Lower lobe of right lung (tissue), 2 donors: ENCODE results near the gene ELF4. TPM values are rescaled to one million over a fixed set of nuclear protein-coding genes. Genes with fewer than 3 reads are reported as not detected.

Experiments
- ATAC-seq, 2 donors: fragments of 200-7000 bp; cut with Tn5 transposase; one replicate each; pipeline ENCODE4 v1.9.1; 2020 to 2022; ENCODE audit warnings: mild to moderate bottlenecking in 2 of 2, moderate library complexity in 2 of 2
- DNase-seq: peaks from one replicate; pipeline ENCODE4 v3.0.0-alpha.2; 2020
- H3K27ac ChIP-seq: fragments of 200-600 bp; one replicate; pipeline ENCODE4 v1.8.0; 2022
- H3K27me3 ChIP-seq: fragments of 200-600 bp; one replicate; pipeline ENCODE4 v1.8.0; 2022; ENCODE audit warnings: low read depth
- H3K36me3 ChIP-seq: fragments of 200-600 bp; one replicate; pipeline ENCODE4 v1.8.0; 2022; ENCODE audit warnings: mild to moderate bottlenecking
- H3K4me1 ChIP-seq: fragments of 200-600 bp; one replicate; pipeline ENCODE4 v1.8.0; 2022
- H3K4me3 ChIP-seq: fragments of 200-600 bp; one replicate; pipeline ENCODE4 v1.8.0; 2022; ENCODE audit warnings: mild to moderate bottlenecking
- H3K9me3 ChIP-seq: fragments of 200-600 bp; one replicate; pipeline ENCODE4 v1.8.0; 2022
- intact Hi-C: fragments of 100-400 bp; cut with DNase I; formaldehyde crosslinking; loops from one replicate; pipeline ENCODE4 v1.11.0; 2022
- total RNA-seq: library from RNA; stranded (reverse); fragmentation: NEBNext Ultra II Directional; extraction: Animal tissue kit (Norgen Biotek cat#: 25700); gene quantifications from one replicate; pipeline ENCODE4 v1.2.1, GENCODE V29; 2021
- TF ChIP-seq, protein P1 (sequence below): fragments of 200-600 bp; IDR thresholded peaks from one replicate; pipeline ENCODE4 v1.8.0; 2022; ENCODE audit warnings: antibody characterized with exemption, mild to moderate bottlenecking
- donor health status: DM: no; HTN: yes; CAD: no; lungs with severe emphysema.

ELF4 gene
- total RNA-seq, 1 donor from 2014 or later = 24.1 TPM

DNA sequence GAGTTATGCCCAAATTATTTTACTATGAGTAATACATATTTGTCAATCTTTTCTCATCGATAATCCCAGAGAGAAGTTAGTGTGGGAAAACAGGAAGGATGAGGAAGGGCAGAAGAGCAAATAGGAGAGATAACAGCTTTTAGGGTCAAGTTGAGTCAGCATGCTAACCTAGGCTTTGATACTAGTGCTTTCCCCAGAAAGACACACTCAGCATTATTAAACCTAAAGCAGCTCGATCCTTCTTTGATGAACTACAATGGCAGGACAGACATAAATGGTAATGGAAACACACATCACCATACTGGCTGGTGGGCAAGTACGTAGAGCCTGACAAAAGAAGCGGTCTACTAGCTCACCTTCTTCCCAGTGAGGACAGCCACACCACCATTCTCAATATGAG lies 34.8 kb upstream of the ELF4 start:
- Histone ChIP-seq H3K27ac (no peak overlapping the region), H3K36me3 (peaks cover 28% of the 10 kb centered on the region), H3K4me1 (no peaks in the 10 kb centered on the region), H3K27me3 (no peaks in the 10 kb centered on the region), H3K4me3 (no peak overlapping the region), H3K9me3 (no peaks in the 10 kb centered on the region)
- ATAC-seq (no peak), DNase-seq (no peak)
- intact Hi-C loops = no loop called here
- TF ChIP-seq, protein P1, sequence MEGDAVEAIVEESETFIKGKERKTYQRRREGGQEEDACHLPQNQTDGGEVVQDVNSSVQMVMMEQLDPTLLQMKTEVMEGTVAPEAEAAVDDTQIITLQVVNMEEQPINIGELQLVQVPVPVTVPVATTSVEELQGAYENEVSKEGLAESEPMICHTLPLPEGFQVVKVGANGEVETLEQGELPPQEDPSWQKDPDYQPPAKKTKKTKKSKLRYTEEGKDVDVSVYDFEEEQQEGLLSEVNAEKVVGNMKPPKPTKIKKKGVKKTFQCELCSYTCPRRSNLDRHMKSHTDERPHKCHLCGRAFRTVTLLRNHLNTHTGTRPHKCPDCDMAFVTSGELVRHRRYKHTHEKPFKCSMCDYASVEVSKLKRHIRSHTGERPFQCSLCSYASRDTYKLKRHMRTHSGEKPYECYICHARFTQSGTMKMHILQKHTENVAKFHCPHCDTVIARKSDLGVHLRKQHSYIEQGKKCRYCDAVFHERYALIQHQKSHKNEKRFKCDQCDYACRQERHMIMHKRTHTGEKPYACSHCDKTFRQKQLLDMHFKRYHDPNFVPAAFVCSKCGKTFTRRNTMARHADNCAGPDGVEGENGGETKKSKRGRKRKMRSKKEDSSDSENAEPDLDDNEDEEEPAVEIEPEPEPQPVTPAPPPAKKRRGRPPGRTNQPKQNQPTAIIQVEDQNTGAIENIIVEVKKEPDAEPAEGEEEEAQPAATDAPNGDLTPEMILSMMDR = no peak

DNA sequence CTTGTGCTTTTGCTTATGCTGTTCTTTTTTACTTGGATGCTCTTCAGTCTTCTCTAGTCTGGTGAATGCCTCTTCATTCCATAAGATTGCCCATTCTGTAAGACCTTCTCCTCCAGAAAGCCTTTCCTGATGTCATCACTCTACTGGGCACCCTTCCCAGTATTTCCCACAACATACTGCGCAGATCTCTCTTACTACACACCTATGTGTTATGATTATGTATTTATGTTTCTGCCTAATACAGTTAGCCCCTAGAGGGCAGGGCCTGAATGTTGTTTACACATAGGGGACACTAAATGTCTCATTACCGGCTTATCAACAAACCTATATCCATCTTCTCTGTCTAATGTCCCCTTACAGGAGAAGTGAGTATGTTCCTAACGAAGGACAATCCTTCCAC lies 34.2 kb upstream of the ELF4 start:
- H3K4me1 ChIP-seq = no peaks in the 10 kb centered on the region
- no peaks in the 10 kb centered on the region for H3K27me3 ChIP-seq
- H3K27ac ChIP-seq = no peak overlapping the region
- DNase-seq (no peak), ATAC-seq (no peak)
- no peaks in the 10 kb centered on the region for H3K9me3 ChIP-seq
- peaks cover 28% of the 10 kb centered on the region for H3K36me3 ChIP-seq
- TF ChIP-seq, protein P1 = no peak
- intact Hi-C loops = no loop called here
- no peak overlapping the region for H3K4me3 ChIP-seq

DNA sequence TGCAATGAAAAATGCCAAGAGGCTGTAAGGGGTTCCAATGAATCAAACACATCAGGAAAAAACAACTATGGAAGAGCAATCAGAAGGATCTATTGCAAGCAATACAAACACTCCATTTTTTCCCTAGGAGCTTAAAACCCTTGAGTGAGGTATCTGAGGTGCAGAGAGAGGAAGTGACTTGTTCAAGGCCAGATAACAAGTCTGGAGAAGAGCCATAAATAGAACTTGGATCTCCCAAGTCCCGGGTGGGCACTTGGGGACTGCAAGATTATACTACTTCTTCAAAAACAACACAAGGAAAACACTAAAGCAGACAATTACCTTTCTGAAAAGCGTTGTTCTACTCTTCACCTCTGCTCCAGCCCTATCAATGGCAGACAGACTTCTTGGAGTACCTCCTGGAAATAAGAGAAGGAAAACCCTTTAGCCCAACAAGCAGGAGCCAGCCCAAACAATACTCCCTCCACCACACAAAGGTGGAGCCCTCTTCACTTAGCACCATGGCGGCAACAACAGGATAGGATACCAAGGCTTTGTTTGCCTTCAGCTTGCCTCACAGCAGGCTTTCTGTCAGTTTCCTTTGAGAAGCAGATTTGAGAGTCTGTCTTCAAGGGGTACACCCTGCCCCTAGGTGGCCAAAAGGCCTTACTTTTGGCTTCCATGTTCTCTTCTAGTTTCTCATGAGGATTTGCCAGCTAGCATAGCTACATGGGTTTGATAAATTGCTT lies 29.3 kb upstream of the ELF4 start:
- TF ChIP-seq, protein P1 = no peak
- intact Hi-C loops = no loop called here
- no peak overlapping the region for H3K4me3 ChIP-seq
- H3K9me3 ChIP-seq = no peaks in the 10 kb centered on the region
- peak overlapping the region; percentile 11 for H3K27ac ChIP-seq
- H3K27me3 ChIP-seq = no peaks in the 10 kb centered on the region
- ATAC-seq = peak; percentile 49 to 76
- DNase-seq = no peak
- H3K4me1 ChIP-seq = no peaks in the 10 kb centered on the region
- H3K36me3 ChIP-seq = peaks cover 42% of the 10 kb centered on the region

DNA sequence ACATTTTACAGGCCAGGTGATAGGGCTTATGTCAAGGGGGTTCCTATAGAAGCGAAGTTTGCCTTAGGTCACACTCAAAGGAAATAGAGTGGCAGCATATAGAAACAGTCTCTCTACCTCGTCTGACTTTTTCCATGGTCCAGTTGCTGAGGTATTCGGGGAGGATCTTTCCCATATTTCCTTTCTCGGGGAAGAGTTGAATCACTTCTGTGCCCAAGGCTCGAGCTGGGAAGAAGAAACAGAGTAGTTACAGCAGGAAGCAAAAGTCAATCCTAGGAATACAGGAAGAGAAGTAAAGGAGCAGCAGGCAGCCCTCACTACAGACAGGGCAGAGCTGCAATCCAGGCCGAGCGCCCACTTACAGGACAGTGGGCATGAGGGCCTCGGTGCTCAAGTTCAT lies 26.7 kb upstream of the ELF4 start:
- TF ChIP-seq, protein P1 = no peak

DNA sequence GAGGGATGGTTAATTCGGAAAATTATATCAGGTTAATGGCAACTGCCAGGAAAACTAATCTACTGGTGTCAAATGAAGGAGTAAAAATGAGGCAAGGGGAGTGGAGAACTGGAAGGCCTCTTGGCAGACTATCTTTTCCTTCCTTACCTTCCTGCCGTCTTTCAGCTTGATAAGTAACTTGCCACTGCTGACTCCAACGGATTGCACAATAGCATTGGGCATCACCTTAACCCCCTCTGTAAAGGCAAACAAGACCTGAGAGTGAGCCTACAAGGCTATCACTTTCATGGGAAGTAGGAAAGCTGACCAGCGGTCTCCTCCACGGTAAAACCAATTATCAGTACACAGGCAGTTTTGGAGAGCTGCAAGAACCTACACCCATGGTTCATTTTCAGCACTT lies 26.2 kb upstream of the ELF4 start:
- H3K4me3 ChIP-seq = no peak overlapping the region
- peaks cover 61% of the 10 kb centered on the region for H3K36me3 ChIP-seq
- H3K27ac ChIP-seq = no peak overlapping the region
- H3K9me3 ChIP-seq = no peaks in the 10 kb centered on the region
- TF ChIP-seq, protein P1 = no peak
- intact Hi-C loops = no loop called here
- H3K27me3 ChIP-seq = no peaks in the 10 kb centered on the region
- DNase-seq (no peak), ATAC-seq (peak in 1 of 2 donors; percentile 46)
- H3K4me1 ChIP-seq = no peaks in the 10 kb centered on the region

More for the DNA sequence above, 26.7 kb upstream of the ELF4 start:
- ATAC-seq (no peak), DNase-seq (no peak)
- Histone ChIP-seq H3K36me3 (peaks cover 56% of the 10 kb centered on the region), H3K27me3 (no peaks in the 10 kb centered on the region), H3K4me3 (no peak overlapping the region), H3K27ac (no peak overlapping the region), H3K9me3 (no peaks in the 10 kb centered on the region), H3K4me1 (no peaks in the 10 kb centered on the region)
- intact Hi-C loops = no loop called here
